Left renal pelvis (tissue), 4 donors: Measurements from ENCODE around the gene ANXA11. TPM values are rescaled to one million over a fixed set of nuclear protein-coding genes. Genes with fewer than 3 reads are reported as not detected.

Experiments
- DNase-seq, 4 donors: peaks; one replicate each; pipeline ENCODE4 v3.0.0-alpha.2; 2013; ENCODE audit warnings: low read depth in 4 of 4, low spot score in 3 of 4
- polyA plus RNA-seq, 4 donors: library from polyadenylated mRNA; unstranded; fragments of 120-200 nt; gene quantifications; one replicate each; pipeline ENCODE4 v1.2.1, GENCODE V29; 2013; ENCODE audit not compliant: insufficient read length in 4 of 4

Gene ANXA11
- polyA plus RNA-seq, 4 donors: 110 to 147 (median 140) TPM

- DNase-seq: no peak
Measured at GRCh38 chr10:80122110-80122710, 83.1 kb downstream of the ANXA11 start.

DNA sequence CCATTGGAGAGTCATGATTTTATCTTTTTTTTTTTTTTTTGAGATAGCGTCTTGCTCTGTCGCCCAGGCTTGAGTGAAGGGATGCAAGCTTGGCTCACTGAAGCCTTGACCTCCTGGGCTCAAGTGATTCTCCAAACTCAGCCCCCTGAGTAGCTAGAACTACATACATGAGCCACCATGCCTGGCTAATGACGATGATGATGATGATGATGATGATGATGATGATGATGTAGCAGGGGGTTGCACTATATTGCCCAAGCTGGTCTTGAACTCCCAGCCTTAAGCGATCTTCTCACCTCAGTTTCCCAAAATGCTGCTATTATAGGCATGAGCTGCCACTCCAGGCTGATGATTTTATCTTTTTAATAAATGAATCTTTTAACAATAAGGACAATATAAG, 86.7 kb downstream of the ANXA11 start:
- DNase-seq: no peak

- no peak for DNase-seq
Measured at GRCh38 chr10:80110986-80111385, 94.4 kb downstream of the ANXA11 start.

DNA sequence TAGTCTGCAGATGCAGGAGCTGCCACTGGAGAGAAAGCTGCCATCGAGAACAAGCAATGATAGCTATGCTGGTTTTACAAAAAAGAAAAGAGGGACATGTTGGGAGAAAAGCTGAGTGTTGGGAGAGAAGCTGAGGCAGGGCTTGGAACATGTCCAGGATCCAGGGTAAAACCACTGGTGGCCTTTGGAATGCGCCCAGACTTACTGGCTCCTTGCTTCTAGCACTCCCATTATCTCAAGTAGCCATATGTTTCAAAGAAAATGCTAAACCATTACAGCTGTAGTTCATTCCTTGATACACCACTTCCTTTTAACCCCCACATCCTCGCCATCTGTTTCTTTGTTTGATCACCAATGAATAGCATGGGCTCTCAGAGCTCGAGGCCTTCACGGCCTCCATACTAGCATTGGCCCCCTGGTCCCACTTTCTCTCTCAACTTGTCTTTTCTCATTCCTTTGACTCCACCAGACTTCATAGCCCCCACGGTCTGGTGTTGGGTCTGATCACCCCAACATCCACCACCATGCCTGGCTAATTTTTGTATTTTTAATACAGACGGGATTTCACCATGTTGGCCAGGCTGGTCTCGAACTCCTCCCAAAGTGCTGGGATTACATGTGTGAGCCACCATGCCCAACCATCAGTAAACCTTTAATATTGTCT, 96.6 kb downstream of the ANXA11 start:
- no peak for DNase-seq

DNA sequence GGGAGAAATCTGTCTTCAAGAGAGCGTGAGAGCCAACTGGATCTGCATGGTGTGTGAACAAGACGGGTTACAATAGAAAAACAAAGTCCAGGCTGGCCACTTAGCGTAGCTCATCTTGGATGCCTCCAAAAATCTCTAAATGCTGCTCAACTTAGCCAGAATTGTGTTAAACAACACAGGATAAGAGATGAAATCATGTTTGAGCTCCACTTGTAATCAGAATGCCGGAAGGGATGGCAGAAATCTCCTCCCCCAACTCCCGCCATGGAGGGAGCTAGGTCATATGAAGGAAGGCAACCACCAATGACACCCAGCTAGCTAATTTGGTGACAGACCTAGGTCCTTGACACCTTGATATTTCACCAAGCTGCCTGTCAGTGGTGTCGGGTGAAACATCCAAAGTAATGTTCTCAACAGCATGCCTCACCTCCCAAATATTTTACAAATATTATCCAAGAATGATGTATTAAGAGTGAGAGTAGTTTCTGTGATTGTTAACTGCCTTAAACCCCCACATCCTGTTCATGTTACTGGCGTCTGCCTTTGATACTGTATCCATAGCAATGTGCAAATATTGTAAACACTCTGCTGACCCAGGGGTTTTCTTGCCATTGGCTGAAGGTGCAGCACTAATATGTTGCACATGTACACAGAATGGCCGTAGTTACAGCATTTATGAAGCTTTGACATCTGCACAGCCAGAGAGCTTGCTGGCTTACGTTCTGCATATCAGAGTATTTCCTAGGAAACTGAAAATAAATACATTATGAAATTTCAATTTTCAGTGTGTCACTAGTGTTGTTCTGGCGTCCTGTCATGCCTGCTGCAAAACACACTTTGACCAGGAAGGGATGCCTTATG, 101.0 kb downstream of the ANXA11 start:
- DNase-seq: peak in 2 of 4 donors; percentile 36 to 39

Other genes with a start within 250 kb of the ANXA11 start
- 10 to 100 TPM; 43.7 to 63.2 (median 59.9) TPM for gene TMEM254, start 126.9 kb downstream of the ANXA11 start, polyA plus RNA-seq
- gene PLAC9, start 72.8 kb downstream of the ANXA11 start, polyA plus RNA-seq: 10 to 100 TPM; 20.1 to 69.0 (median 25.6) TPM
- gene MAT1A, start 84.1 kb upstream of the ANXA11 start, polyA plus RNA-seq: 1 to 10 TPM in 3 of 4 donors, under 1 TPM in 1; 0.90 to 1.5 (median 1.3) TPM
- under 1 TPM in 3 of 4 donors, not detected in 1; 0.30 to 0.54 (median 0.50) TPM for gene DYDC1, start 151.2 kb upstream of the ANXA11 start, polyA plus RNA-seq
- gene DYDC2, start 151.2 kb upstream of the ANXA11 start, polyA plus RNA-seq: 1 to 10 TPM in 2 of 4 donors, under 1 TPM in 2; 0.22 to 2.4 (median 1.1) TPM
- 100 to 1,000 TPM; 115 to 128 (median 121) TPM for gene PRXL2A, start 203.0 kb upstream of the ANXA11 start, polyA plus RNA-seq
- 100 to 1,000 TPM in 1 of 4 donors, 10 to 100 TPM in 3; 83.7 to 101 (median 91.8) TPM for gene TSPAN14, start 248.8 kb upstream of the ANXA11 start, polyA plus RNA-seq